ENCODE data around the gene FAF1.

FAF1 gene

GRCh38 chr1:50747394-50747793 is 212.7 kb downstream of the FAF1 start:
- TF ChIP-seq GATA3 (IDR thresholded peaks at IDR 0.05; ENCODE audit: low read depth, low read length) (no peak), GATA2 (IDR thresholded peaks at IDR 0.05; ENCODE audit: low read depth, low read length) (no peak)

GRCh38 chr1:50742523-50742922 is 217.5 kb downstream of the FAF1 start:
- TF ChIP-seq GATA2 (IDR thresholded peaks at IDR 0.05; ENCODE audit: low read depth, low read length), result no peak
- no peak for TF ChIP-seq GATA3 (IDR thresholded peaks at IDR 0.05; ENCODE audit: low read depth, low read length)

DNA sequence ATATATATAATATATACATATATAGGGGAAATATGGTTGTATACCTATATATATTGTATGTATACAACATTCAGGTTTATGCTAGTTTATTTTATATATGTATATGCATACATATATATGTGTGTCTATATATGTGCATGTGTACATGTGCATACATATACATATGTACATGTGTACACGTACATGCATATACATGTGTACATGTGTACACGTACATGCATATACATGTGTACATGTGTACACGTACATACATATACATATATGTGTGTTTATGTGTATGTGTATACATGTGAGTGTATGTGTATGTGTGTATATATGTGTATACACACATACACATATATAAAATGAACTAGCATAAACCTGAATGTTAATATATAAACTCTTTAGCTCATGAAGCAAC is 220.9 kb downstream of the FAF1 start:
- TF ChIP-seq GATA3 (IDR thresholded peaks at IDR 0.05; ENCODE audit: low read depth, low read length), result no peak
- no peak for TF ChIP-seq GATA2 (IDR thresholded peaks at IDR 0.05; ENCODE audit: low read depth, low read length)

GRCh38 chr1:50735443-50735842 is 224.6 kb downstream of the FAF1 start:
- TF ChIP-seq GATA3 (IDR thresholded peaks at IDR 0.05; ENCODE audit: low read depth, low read length), result no peak
- TF ChIP-seq GATA2 (IDR thresholded peaks at IDR 0.05; ENCODE audit: low read depth, low read length), result no peak

DNA sequence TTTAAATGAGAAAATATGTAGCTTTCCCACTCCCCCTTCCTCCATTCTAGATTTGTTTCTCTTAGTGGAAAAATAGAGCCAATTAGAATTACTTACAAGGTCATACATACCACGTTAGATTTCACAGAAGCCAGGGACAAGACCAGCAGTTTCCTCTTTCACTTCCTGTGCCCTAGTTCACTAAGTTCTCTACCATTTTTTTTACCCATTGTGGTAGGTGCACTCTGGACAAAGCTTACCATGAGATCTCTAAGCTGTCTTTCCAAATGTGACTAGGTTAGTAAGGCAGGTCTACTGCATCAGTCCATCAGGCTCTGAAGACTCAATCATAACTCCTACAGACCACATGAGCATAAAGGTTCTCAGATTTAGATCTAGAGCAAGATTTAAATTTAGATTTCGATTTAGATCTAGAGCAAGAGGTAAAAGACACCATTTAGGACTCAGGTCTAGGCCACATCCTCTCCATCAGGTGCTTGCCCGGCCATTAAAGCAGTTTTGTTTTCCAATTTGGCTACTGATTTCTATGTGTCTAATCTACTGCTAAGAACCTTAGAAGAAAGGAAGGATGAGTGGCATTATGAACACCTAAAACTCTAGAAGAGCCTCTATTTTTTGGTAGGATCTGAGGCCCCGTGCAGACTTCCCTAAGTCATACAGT is 235.3 kb downstream of the FAF1 start:
- no peak for TF ChIP-seq GATA3 (IDR thresholded peaks at IDR 0.05; ENCODE audit: low read depth, low read length)
- no peak for TF ChIP-seq GATA2 (IDR thresholded peaks at IDR 0.05; ENCODE audit: low read depth, low read length)

DNA sequence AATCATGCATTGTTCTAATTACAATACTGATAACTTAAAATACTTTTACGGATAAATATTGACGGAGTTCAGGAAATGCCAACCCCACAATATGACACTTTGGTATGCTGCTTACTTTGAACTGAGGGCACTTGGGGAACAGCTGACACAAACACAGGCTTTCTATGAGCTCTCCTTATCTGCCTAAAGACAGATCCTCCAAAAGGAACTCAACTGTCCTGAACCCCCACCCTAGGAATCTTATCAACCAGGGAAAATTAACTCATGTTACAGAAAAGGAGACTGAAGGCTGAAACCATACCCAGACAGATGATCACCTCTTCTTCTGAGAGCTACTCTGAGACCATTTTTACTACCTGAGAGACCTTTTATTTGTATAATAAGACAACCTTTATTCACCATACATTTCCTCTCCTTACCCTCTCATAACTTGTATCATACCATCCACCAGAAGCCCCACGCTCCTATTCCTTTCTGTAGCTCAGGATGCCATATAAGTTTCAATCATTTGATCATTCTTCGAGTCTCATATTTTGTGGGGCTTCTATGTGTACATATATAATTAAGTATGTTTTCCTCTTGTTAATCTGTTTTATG is 239.5 kb downstream of the FAF1 start:
- TF ChIP-seq GATA2 (IDR thresholded peaks at IDR 0.05; ENCODE audit: low read depth, low read length), result no peak
- TF ChIP-seq GATA3 (IDR thresholded peaks at IDR 0.05; ENCODE audit: low read depth, low read length), result no peak

DNA sequence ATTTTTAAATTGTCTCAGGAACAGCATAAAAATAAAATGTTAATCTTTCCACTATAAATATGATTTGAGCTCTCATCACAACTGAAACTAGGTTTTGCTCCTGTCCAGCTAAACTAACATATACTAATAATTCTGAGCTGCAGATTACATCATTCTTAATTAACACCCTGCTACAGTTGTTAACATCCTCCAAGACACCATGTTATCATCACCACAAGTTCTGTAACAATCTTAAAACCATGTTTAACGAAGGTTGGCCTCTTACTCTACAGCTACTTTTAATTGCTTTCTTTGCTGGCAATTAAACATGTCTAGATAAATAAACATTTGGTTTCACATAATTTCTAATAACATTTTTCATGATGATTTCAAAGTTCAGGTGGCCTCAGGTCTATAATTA is 240.9 kb downstream of the FAF1 start:
- no peak for TF ChIP-seq GATA2 (IDR thresholded peaks at IDR 0.05; ENCODE audit: low read depth, low read length)
- no peak for TF ChIP-seq GATA3 (IDR thresholded peaks at IDR 0.05; ENCODE audit: low read depth, low read length)

DNA sequence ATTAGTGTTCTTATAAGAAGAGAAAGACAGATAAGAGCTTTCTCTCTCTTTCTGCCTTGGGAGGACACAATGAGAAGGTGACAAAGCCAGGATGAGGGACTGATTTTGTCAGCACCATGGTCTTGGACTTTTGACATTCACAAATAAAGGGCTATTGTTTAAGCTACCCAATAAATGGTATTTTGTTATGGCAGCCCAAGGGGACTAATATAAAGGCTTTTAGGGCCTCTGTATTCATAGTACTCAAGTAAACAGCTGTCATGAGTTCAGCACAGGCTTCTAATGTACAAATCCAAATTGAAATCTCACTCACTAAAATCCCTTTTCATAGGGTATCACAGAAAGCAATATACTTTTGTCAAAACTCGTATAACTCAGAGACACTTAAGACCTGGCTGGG is 242.7 kb downstream of the FAF1 start:
- no peak for TF ChIP-seq GATA3 (IDR thresholded peaks at IDR 0.05; ENCODE audit: low read depth, low read length)

GRCh38 chr1:50710099-50710498 is 250.0 kb downstream of the FAF1 start:
- TF ChIP-seq GATA3 (IDR thresholded peaks at IDR 0.05; ENCODE audit: low read depth, low read length), result no peak
- no peak for TF ChIP-seq GATA2 (IDR thresholded peaks at IDR 0.05; ENCODE audit: low read depth, low read length)

DNA sequence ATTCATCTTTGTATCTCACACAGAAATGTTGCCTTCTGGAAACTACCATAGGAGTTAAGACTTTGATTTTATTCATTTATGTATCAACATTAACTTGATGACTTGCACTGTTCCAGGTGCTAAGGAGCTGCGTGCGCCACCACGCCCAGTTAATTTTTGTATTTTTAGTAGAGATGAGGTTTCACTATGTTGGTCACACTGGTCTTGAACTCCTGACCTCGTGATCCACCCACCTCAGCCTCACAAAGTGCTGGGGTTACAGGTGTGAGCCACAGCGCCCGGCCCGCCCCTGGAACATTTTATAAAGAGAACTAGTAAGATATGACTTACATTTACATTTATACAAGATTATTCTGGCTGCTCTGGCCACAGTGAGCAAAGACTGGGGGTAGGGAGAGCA is 252.2 kb downstream of the FAF1 start:
- TF ChIP-seq GATA3 (IDR thresholded peaks at IDR 0.05; ENCODE audit: low read depth, low read length) (no peak), GATA2 (IDR thresholded peaks at IDR 0.05; ENCODE audit: low read depth, low read length) (no peak)

- TF ChIP-seq GATA3 (IDR thresholded peaks at IDR 0.05; ENCODE audit: low read depth, low read length), result no peak
- TF ChIP-seq GATA2 (IDR thresholded peaks at IDR 0.05; ENCODE audit: low read depth, low read length), result no peak
These were observed 254.4 kb downstream of the FAF1 start for GRCh38 chr1:50705699-50706098.

GRCh38 chr1:50705041-50705440 is 255.0 kb downstream of the FAF1 start:
- TF ChIP-seq GATA3 (IDR thresholded peaks at IDR 0.05; ENCODE audit: low read depth, low read length) (no peak), GATA2 (IDR thresholded peaks at IDR 0.05; ENCODE audit: low read depth, low read length) (no peak)

- TF ChIP-seq GATA3 (IDR thresholded peaks at IDR 0.05; ENCODE audit: low read depth, low read length) (no peak), GATA2 (IDR thresholded peaks at IDR 0.05; ENCODE audit: low read depth, low read length) (no peak)
These were observed 255.9 kb downstream of the FAF1 start for GRCh38 chr1:50704126-50704525.

DNA sequence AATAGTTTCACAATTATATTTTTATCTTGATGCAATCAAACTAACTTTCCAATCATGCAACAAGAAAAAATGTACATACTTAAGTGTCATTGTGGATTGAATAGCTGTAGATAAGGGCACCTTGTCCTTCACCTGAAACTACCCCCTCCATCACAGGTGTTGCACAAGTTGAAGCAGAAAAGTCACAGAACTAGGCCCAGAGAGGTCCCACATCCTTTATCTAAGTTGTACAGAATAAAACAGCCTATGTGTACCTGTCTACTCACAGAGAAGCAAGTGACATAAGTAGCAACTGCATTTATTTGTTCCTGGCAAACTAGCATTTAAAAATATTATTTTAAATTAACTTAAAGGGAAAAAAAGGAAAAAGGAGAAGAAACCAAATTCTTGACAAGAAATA is 256.8 kb downstream of the FAF1 start:
- TF ChIP-seq GATA3 (IDR thresholded peaks at IDR 0.05; ENCODE audit: low read depth, low read length), result no peak
- TF ChIP-seq GATA2 (IDR thresholded peaks at IDR 0.05; ENCODE audit: low read depth, low read length), result no peak

DNA sequence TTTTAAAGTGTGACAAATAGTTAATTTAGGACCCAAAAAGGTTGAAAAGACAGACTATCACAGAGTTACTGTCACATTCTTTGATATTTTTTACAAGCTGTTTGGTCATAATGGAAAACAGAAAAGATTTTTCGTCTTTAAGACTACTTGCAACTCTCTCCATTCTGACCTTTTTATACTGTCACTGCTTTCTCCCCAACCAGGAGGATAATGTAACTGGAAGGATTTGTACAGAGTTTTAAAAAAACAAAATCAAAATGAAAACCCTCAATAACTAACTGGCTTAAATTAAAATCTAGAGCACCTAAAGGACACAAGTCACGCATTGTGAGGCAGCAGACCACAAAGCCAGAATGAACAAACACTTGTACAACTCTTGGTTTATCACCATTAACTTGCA is 257.7 kb downstream of the FAF1 start:
- TF ChIP-seq GATA2 (IDR thresholded peaks at IDR 0.05; ENCODE audit: low read depth, low read length) (no peak), GATA3 (IDR thresholded peaks at IDR 0.05; ENCODE audit: low read depth, low read length) (no peak)

Measured in SH-SY5Y (cell line).